ENCODE data around the gene EBF4. TPM values are rescaled to one million over a fixed set of nuclear protein-coding genes. Genes with fewer than 3 reads are reported as not detected.

Gene EBF4
- total and polyA plus RNA-seq, 2 of the 8 experiments (the other 6 are each of a cell fraction or from before 2014, with no cell fraction given), result 1.2 to 2.9 TPM

DNA sequence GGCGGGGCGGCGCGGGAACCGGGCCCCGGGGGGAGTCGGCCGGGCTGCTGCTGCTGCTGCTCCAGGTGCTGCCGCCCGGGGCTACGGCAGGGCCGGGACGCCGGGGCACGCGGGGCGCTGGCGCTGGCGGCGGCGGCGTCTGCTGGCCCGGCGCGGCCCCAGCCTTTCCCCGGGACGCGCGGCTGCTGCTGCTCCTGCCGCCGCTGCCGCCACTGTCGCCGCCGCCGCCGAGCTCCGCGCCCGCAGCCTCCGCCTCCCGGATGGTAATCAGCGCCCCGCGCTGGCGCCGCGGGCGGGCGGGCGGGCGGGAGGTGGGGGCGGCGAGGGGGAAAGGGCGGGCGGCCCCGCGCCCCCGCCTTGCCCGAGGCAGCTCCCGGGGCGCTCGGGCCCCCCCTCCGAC, 306 bp downstream of the EBF4 start:
- no peak overlapping the region for H4K5ac ChIP-seq (ENCODE audit: insufficient read length, low read depth, low read length)
- DNase-seq (ENCODE audit: low read depth in 1 of 2, low spot score in 2 of 2) (no peak), FAIRE-seq (no peak)
- H4K91ac ChIP-seq (replicated peaks; ENCODE audit: insufficient read length, low read length), result no peak overlapping the region
- no peak overlapping the region for H2BK12ac ChIP-seq (ENCODE audit: low read depth, low read length)
- H3K27me3 ChIP-seq (replicated peaks in 1 of 4; ENCODE audit: control insufficient read depth in 3 of 4, extremely low read depth in 1 of 4, insufficient read depth in 3 of 4, low read length in 3 of 4), result peaks cover 54 to 86% (median 77%) of the 10 kb centered on the region in 4 experiments
- no peaks in the 10 kb centered on the region; a peak in 1 of 8 replicates for H3K36me3 ChIP-seq (ENCODE audit: control insufficient read depth in 2 of 4, insufficient read depth in 4 of 4, low read length in 3 of 4)
- H3K14ac ChIP-seq (ENCODE audit: insufficient read length), result no peak overlapping the region
- ChIA-PET POLR2A (ENCODE audit: partially characterized antibody) (interaction anchor here (1.0 to 2.8 kb wide), 5 partner anchors 16 to 147 kb away, joined by 3 to 8 read pairs (median 4); partner anchors contain the start of genes NOP56, PCED1A and VPS16), CTCF (ENCODE audit: partially characterized antibody) (interaction anchor here (1.2 to 9.2 kb wide), 5 partner anchors 21 to 60 kb away, joined by 3 to 151 read pairs (median 4); no protein-coding TSS in a partner anchor)
- no peak overlapping the region for H3K27ac ChIP-seq (ENCODE audit: low read depth, low read length)
- no peak overlapping the region for H3K18ac ChIP-seq (ENCODE audit: extremely low read depth, low read length)
- H2AK5ac ChIP-seq (ENCODE audit: low read depth, low read length), result no peak overlapping the region
- H3K79me1 ChIP-seq (ENCODE audit: low read depth, low read length), result no peaks in the 10 kb centered on the region
- H3K23me2 ChIP-seq (ENCODE audit: low read depth, low read length), result peaks cover 3% of the 10 kb centered on the region; the same call in 1 of the 2 replicates
- H2BK15ac ChIP-seq (ENCODE audit: low read length), result no peak overlapping the region
- peak overlapping the region in 1 of 4 experiments; percentile 37; a peak in 1 of 8 replicates for H3K4me3 ChIP-seq (ENCODE audit: extremely low read depth in 1 of 4, insufficient read depth in 2 of 4, low read depth in 3 of 4, low read length in 4 of 4)
- no peak overlapping the region for H2BK5ac ChIP-seq (ENCODE audit: low read depth, low read length)
- H3K79me2 ChIP-seq (ENCODE audit: control insufficient read depth in 1 of 2, insufficient read depth in 2 of 2, low read length in 2 of 2), result no peaks in the 10 kb centered on the region
- no peak overlapping the region for H4K8ac ChIP-seq (ENCODE audit: extremely low read depth, insufficient read depth, low read length)
- H3K4me2 ChIP-seq (ENCODE audit: insufficient read depth in 1 of 2, low read depth in 2 of 2, low read length in 2 of 2), result no peak overlapping the region; a peak in 2 of 4 replicates
- H3K4ac ChIP-seq (replicated peaks; ENCODE audit: insufficient read length, low read depth, low read length), result no peak overlapping the region
- no peak overlapping the region for H2BK120ac ChIP-seq (replicated peaks; ENCODE audit: low read depth, low read length)
- H2AFZ ChIP-seq (ENCODE audit: low read length), result no peak overlapping the region
- H3K9me3 ChIP-seq (ENCODE audit: insufficient read depth in 2 of 2, low read depth in 1 of 2, low read length in 1 of 2), result no peaks in the 10 kb centered on the region
- H3K9ac ChIP-seq (replicated peaks in 1 of 4; ENCODE audit: extremely low read depth in 1 of 4, low read depth in 3 of 4, low read length in 3 of 4), result no peak overlapping the region
- H3K56ac ChIP-seq (replicated peaks; ENCODE audit: insufficient read length, low read depth, low read length), result no peak overlapping the region
- 0% methylated on average over 5 of the region's 64 CpGs; no CpG with 5 or more reads in 1 of the 2 experiments for WGBS, 2 experiments (ENCODE audit: extremely low coverage in 1 of 2, insufficient coverage in 1 of 2, insufficient read length in 1 of 2, insufficient replicate concordance in 2 of 2, low coverage in 1 of 2, low lambda C conversion rate in 2 of 2, missing lambda C conversion rate in 1 of 2)
- no peak overlapping the region for H2BK20ac ChIP-seq (ENCODE audit: low read length)
- peaks cover 5 to 9% of the 10 kb centered on the region in 2 experiments for H4K20me1 ChIP-seq (replicated peaks in 1 of 2; ENCODE audit: control insufficient read depth in 1 of 2, insufficient read depth in 2 of 2, low read length in 2 of 2)
- no peak overlapping the region for H3K23ac ChIP-seq (ENCODE audit: insufficient read length)
- H3K4me1 ChIP-seq (replicated peaks in 1 of 4; ENCODE audit: control insufficient read depth in 3 of 4, insufficient read depth in 4 of 4, low read length in 3 of 4), result peaks cover 0 to 29% (median 13%) of the 10 kb centered on the region in 4 experiments; a peak in 6 of 7 replicates
- TF ChIP-seq SIN3A (conservative IDR thresholded peaks at IDR 0.05 in 1 of 2, IDR thresholded peaks at IDR 0.05 in 1 of 2; ENCODE audit: low read depth in 1 of 2, low read length in 2 of 2) (no peak), TCF12 (IDR thresholded peaks at IDR 0.05; ENCODE audit: low read depth, low read length) (no peak), EGR1 (IDR thresholded peaks at IDR 0.05; ENCODE audit: borderline replicate concordance, low read depth, low read length) (no peak), PHF8 (conservative IDR thresholded peaks at IDR 0.05; ENCODE audit: low read depth, low read length) (no peak), CEBPB (IDR thresholded peaks at IDR 0.05; ENCODE audit: low read depth, low read length) (no peak), SUZ12 (IDR thresholded peaks at IDR 0.05; ENCODE audit: low read length) (no peak), KDM5A (IDR thresholded peaks at IDR 0.05; ENCODE audit: low read length) (no peak), TBP (IDR thresholded peaks at IDR 0.05; ENCODE audit: low read depth, low read length) (no peak), FOSL1 (IDR thresholded peaks at IDR 0.05; ENCODE audit: insufficient read depth, low read depth, low read length) (no peak), JUND (IDR thresholded peaks at IDR 0.05; ENCODE audit: low read length) (no peak), CHD2 (IDR thresholded peaks at IDR 0.05; ENCODE audit: low read length) (no peak)
- TF ChIP-seq, protein P1, sequence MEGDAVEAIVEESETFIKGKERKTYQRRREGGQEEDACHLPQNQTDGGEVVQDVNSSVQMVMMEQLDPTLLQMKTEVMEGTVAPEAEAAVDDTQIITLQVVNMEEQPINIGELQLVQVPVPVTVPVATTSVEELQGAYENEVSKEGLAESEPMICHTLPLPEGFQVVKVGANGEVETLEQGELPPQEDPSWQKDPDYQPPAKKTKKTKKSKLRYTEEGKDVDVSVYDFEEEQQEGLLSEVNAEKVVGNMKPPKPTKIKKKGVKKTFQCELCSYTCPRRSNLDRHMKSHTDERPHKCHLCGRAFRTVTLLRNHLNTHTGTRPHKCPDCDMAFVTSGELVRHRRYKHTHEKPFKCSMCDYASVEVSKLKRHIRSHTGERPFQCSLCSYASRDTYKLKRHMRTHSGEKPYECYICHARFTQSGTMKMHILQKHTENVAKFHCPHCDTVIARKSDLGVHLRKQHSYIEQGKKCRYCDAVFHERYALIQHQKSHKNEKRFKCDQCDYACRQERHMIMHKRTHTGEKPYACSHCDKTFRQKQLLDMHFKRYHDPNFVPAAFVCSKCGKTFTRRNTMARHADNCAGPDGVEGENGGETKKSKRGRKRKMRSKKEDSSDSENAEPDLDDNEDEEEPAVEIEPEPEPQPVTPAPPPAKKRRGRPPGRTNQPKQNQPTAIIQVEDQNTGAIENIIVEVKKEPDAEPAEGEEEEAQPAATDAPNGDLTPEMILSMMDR (IDR thresholded peaks at IDR 0.05; ENCODE audit: control extremely low read depth in 1 of 3, insufficient read depth in 1 of 3, low read depth in 1 of 3, low read length in 3 of 3), result no peak

Data from H1 (cell line).